Measurements from ENCODE around the gene CCDC12.

CCDC12 gene

GRCh38 chr3:46906471-46907058 lies 70.0 kb downstream of the CCDC12 start:
- no peak for DNase-seq (ENCODE audit: low read depth)

GRCh38 chr3:46905661-46906451 lies 70.7 kb downstream of the CCDC12 start:
- no peak for DNase-seq (ENCODE audit: low read depth)

- DNase-seq (ENCODE audit: low read depth) = no peak
Measured at GRCh38 chr3:46905213-46905560, 71.4 kb downstream of the CCDC12 start.

- DNase-seq (ENCODE audit: low read depth) = no peak
Measured at GRCh38 chr3:46904303-46905212, 72.0 kb downstream of the CCDC12 start.

GRCh38 chr3:46903341-46904302 lies 72.9 kb downstream of the CCDC12 start:
- DNase-seq (ENCODE audit: low read depth) = no peak

GRCh38 chr3:46902188-46902631 lies 74.3 kb downstream of the CCDC12 start:
- DNase-seq (ENCODE audit: low read depth) = no peak

GRCh38 chr3:46901591-46902187 lies 74.9 kb downstream of the CCDC12 start:
- DNase-seq (ENCODE audit: low read depth) = no peak

- DNase-seq (ENCODE audit: low read depth) = no peak
Measured at GRCh38 chr3:46901061-46901460, 75.5 kb downstream of the CCDC12 start.

GRCh38 chr3:46900356-46900755 lies 76.2 kb downstream of the CCDC12 start:
- no peak for DNase-seq (ENCODE audit: low read depth)

GRCh38 chr3:46900007-46900292 lies 76.6 kb downstream of the CCDC12 start:
- no peak for DNase-seq (ENCODE audit: low read depth)

GRCh38 chr3:46899151-46900006 lies 77.2 kb downstream of the CCDC12 start:
- DNase-seq (ENCODE audit: low read depth) = no peak

- DNase-seq (ENCODE audit: low read depth) = no peak
Measured at GRCh38 chr3:46898321-46899150, 78.0 kb downstream of the CCDC12 start.

- no peak for DNase-seq (ENCODE audit: low read depth)
Measured at GRCh38 chr3:46897829-46898320, 78.7 kb downstream of the CCDC12 start.

GRCh38 chr3:46897031-46897430 lies 79.5 kb downstream of the CCDC12 start:
- DNase-seq (ENCODE audit: low read depth) = no peak

- peak; percentile 13 for DNase-seq (ENCODE audit: low read depth)
Measured at GRCh38 chr3:46896386-46896785, 80.2 kb downstream of the CCDC12 start.

GRCh38 chr3:46895761-46896160 lies 80.8 kb downstream of the CCDC12 start:
- DNase-seq (ENCODE audit: low read depth) = no peak

GRCh38 chr3:46895204-46895660 lies 81.3 kb downstream of the CCDC12 start:
- DNase-seq (ENCODE audit: low read depth) = peak; percentile 28

- no peak for DNase-seq (ENCODE audit: low read depth)
Measured at GRCh38 chr3:46894256-46894655, 82.3 kb downstream of the CCDC12 start.

GRCh38 chr3:46893763-46894162 lies 82.8 kb downstream of the CCDC12 start:
- DNase-seq (ENCODE audit: low read depth) = no peak

Measured in fibroblast of gingiva (primary cell).